Common myeloid progenitor, CD34-positive (primary cell): Measurements from ENCODE around the gene DEPDC5.

Source experiments
- CTCF ChIA-PET: fragments of 350-600 bp; sonication (Branson Sonifier 250); formaldehyde crosslinking; loops from one replicate; lab custom pipeline; 2021; ENCODE audit warnings: antibody characterized with exemption; lab: Charles Lee
- POLR2A ChIA-PET: fragments of 350-600 bp; sonication (Branson Sonifier 250); formaldehyde crosslinking; loops from one replicate; lab custom pipeline; 2021; ENCODE audit warnings: antibody characterized with exemption; lab: Charles Lee
- DNase-seq, 3 donors: peaks; one replicate each; pipeline versions ENCODE4 v3.0.0 to v3.0.0-alpha.2; 2013
- H3K27ac ChIP-seq, 2 experiments: 1 replicate in 1 of 2; 2 replicates in 1 of 2; pipeline ENCODE4 v1.7.0; 2013; ENCODE audit warnings: inconsistent platforms in 2 of 2, low read length in 2 of 2, mild to moderate bottlenecking in 2 of 2, low read depth in 1 of 2, moderate library complexity in 1 of 2; ENCODE audit not compliant: severe bottlenecking in 2 of 2, insufficient read depth in 1 of 2, poor library complexity in 1 of 2
- H3K27me3 ChIP-seq, 5 experiments: replicated peaks in 2 of 5; 1 replicate in 3 of 5; 2 replicates in 2 of 5; pipeline versions ENCODE4 v1.6.1 to v1.7.0; 2013; ENCODE audit warnings: low read length in 4 of 5, mild to moderate bottlenecking in 2 of 5, moderate library complexity in 2 of 5, inconsistent platforms in 1 of 5; ENCODE audit not compliant: insufficient read depth in 5 of 5, control insufficient read depth in 4 of 5
- H3K36me3 ChIP-seq, 4 experiments: 1 replicate in 2 of 4; 2 replicates in 2 of 4; pipeline versions ENCODE4 v1.6.1 to v1.7.0; 2013; ENCODE audit warnings: low read length in 3 of 4, control low read depth in 1 of 4, mild to moderate bottlenecking in 1 of 4; ENCODE audit not compliant: control insufficient read depth in 4 of 4, insufficient read depth in 4 of 4
- H3K4me1 ChIP-seq, 4 experiments: 1 replicate in 3 of 4; 2 replicates in 1 of 4; pipeline versions ENCODE4 v1.6.1 to v1.7.1; 2013; ENCODE audit warnings: low read length in 3 of 4, mild to moderate bottlenecking in 3 of 4, control low read depth in 1 of 4, inconsistent platforms in 1 of 4, moderate library complexity in 1 of 4; ENCODE audit not compliant: control insufficient read depth in 4 of 4, insufficient read depth in 4 of 4; ENCODE audit errors: control extremely low read depth in 1 of 4
- H3K4me3 ChIP-seq, 7 experiments: 1 replicate in 4 of 7; 2 replicates in 3 of 7; pipeline versions ENCODE4 v1.5.1 to v1.7.0; 2013; ENCODE audit warnings: mild to moderate bottlenecking in 7 of 7, low read length in 6 of 7, moderate library complexity in 6 of 7, inconsistent platforms in 2 of 7, low read depth in 2 of 7, control low read depth in 1 of 7; ENCODE audit not compliant: insufficient read depth in 4 of 7, control insufficient read depth in 1 of 7; ENCODE audit errors: extremely low read depth in 1 of 7
- H3K9me3 ChIP-seq, 5 experiments: 1 replicate in 4 of 5; 2 replicates in 1 of 5; pipeline versions ENCODE4 v1.6.1 to v1.7.1; 2013; ENCODE audit warnings: low read length in 4 of 5, mild to moderate bottlenecking in 2 of 5, inconsistent platforms in 1 of 5, low read depth in 1 of 5, moderate library complexity in 1 of 5; ENCODE audit not compliant: control insufficient read depth in 4 of 5, insufficient read depth in 2 of 5; ENCODE audit errors: control extremely low read depth in 1 of 5
- WGBS: methylation state at CpG from one replicate; pipeline ENCODE4 v1.1.5; 2013; ENCODE audit not compliant: insufficient coverage; 5-methylcytosine and 5-hydroxymethylcytosine counted together

DEPDC5 gene

GRCh38 chr22:31747441-31747840, 6.4 kb upstream of the DEPDC5 start:
- 100% methylated on average over 1 of the region's 4 CpGs for WGBS
- H3K36me3 ChIP-seq = peaks cover 0 to 16% (median 6%) of the 10 kb centered on the region in 4 experiments
- no peaks in the 10 kb centered on the region for H3K27me3 ChIP-seq
- H3K9me3 ChIP-seq = no peaks in the 10 kb centered on the region
- peaks cover 15 to 34% (median 26%) of the 10 kb centered on the region in 4 experiments for H3K4me1 ChIP-seq
- ChIA-PET CTCF (no interaction called here), POLR2A (no interaction called here)
- H3K27ac ChIP-seq = peak overlapping the region in 1 of 2 experiments; percentile 96
- no peak for DNase-seq
- H3K4me3 ChIP-seq = no peak overlapping the region

DNA sequence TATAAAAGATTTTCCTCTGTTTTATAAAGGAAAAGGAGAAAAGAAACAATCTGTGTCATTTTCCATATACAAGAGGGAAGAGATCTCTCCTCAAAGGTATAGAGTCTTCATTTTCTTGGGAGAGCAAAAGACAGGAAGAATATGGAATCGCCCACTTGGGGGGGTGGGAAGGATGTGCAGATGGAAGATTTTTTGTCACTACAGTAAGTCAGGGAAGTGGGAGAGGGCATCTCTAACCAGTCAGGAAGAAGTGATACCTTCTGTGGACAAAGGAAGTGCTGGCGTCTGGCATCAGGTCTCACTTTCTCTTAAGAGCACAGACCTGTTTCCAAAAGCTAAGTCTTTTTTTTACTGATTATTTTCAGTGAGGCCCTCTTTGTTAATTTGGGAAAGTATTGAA, 5.3 kb upstream of the DEPDC5 start:
- CTCF ChIA-PET = interaction anchor here (0.6 to 1.2 kb wide), 3 partner anchors 9 to 20 kb away, joined by 3 to 5 read pairs (median 3); no protein-coding TSS in a partner anchor
- H3K27me3 ChIP-seq = no peaks in the 10 kb centered on the region
- no peaks in the 10 kb centered on the region for H3K9me3 ChIP-seq
- H3K36me3 ChIP-seq = peaks cover 0 to 13% (median 4%) of the 10 kb centered on the region in 4 experiments
- DNase-seq = no peak
- 50% methylated on average over 2 of the region's 2 CpGs for WGBS
- peaks cover 15 to 44% (median 36%) of the 10 kb centered on the region in 4 experiments for H3K4me1 ChIP-seq
- H3K27ac ChIP-seq = peak overlapping the region in 1 of 2 experiments; percentile 96
- peak overlapping the region in 6 of 7 experiments; percentile 82 to 98 (median 94) for H3K4me3 ChIP-seq
- POLR2A ChIA-PET = no interaction called here

- CTCF ChIA-PET = interaction anchor here (1.2 kb wide), 1 partner anchor 11 kb away, joined by 3 read pairs; no protein-coding TSS in a partner anchor
- peaks cover 17 to 53% (median 45%) of the 10 kb centered on the region in 4 experiments for H3K4me1 ChIP-seq
- peak within 1 kb of the TSS; percentile 80 to 98 (median 94) for H3K4me3 ChIP-seq
- no peaks in the 10 kb centered on the region for H3K27me3 ChIP-seq
- peaks cover 0 to 13% (median 3%) of the 10 kb centered on the region in 4 experiments for H3K36me3 ChIP-seq
- DNase-seq = peak; percentile 96 to 98 (median 97)
- under 1% methylated on average over 57 of the region's 62 CpGs for WGBS
- H3K9me3 ChIP-seq = no peaks in the 10 kb centered on the region
- POLR2A ChIA-PET = no interaction called here
- peak within 1 kb of the TSS; percentile 92 to 96 for H3K27ac ChIP-seq
These were observed 4.0 kb upstream of the DEPDC5 start, which contains the start of gene PRR14L for GRCh38 chr22:31749636-31750364. Gene PRR14L, minus strand, starts transcription at chr22:31750132. Its CDS starts 11,272 bp downstream, at chr22:31738860.

DNA sequence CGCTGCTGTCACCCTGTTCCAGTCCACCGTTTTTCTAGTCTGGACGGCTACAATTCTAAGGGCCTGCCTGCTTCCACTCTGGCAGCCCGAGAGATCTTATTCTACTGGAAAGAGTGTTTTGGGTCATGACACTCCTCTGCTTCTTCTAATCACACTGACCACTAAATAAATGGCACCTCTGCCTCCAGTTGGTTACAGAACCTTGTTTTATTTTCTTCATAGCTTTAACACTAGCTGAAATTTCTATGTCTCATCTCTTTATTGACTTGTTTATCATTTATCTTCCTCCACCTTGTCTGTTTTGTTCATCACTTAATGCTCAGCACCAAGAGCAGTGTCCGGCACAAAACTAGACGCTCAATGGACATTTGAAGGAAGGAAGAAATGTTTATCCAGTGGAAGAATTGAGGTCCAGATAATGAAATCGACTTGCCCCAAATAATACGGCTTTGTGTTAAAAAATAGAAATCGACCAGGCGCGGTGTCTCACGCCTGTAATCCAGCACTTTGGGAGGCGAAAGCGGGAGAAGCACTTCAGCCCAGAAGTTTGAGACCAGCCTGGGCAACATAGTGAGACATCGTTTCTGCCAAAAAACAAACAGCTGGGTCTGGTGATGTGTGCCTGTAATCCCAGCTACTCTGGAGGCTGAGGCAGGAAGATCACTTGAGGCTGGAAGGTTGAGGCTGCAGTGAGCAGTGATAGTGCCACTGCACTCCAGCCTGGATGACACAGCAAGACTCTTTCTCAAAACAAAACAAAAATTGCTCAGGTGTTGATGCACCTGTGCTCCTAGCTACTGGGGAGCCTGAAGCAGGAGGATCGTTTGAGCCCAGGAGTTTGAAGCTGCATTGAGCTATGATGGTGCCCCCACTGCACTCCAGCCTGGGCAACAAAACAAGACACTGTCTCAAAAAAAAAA, 3.2 kb upstream of the DEPDC5 start:
- H3K4me1 ChIP-seq = peaks cover 18 to 60% (median 48%) of the 10 kb centered on the region in 4 experiments
- H3K36me3 ChIP-seq = peaks cover 0 to 13% (median 3%) of the 10 kb centered on the region in 4 experiments
- ChIA-PET CTCF (interaction anchor here (1.0 kb wide), 1 partner anchor 11 kb away, joined by 3 read pairs; no protein-coding TSS in a partner anchor), POLR2A (no interaction called here)
- H3K27me3 ChIP-seq = no peaks in the 10 kb centered on the region
- H3K27ac ChIP-seq = peak overlapping the region in 1 of 2 experiments; percentile 96
- no peaks in the 10 kb centered on the region for H3K9me3 ChIP-seq
- peak overlapping the region in 6 of 7 experiments; percentile 82 to 98 (median 94) for H3K4me3 ChIP-seq
- no peak for DNase-seq
- 75% methylated on average over 15 of the region's 16 CpGs for WGBS

GRCh38 chr22:31752096-31752847, 1.5 kb upstream of the DEPDC5 start:
- 85% methylated on average over 5 of the region's 7 CpGs for WGBS
- no peaks in the 10 kb centered on the region for H3K9me3 ChIP-seq
- DNase-seq = no peak
- ChIA-PET CTCF (interaction anchor here (0.6 to 1.3 kb wide), 2 partner anchors 14 to 87 kb away, joined by 3 read pairs; no protein-coding TSS in a partner anchor), POLR2A (interaction anchor here (0.6 kb wide), 1 partner anchor 75 kb away, joined by 3 read pairs; no protein-coding TSS in a partner anchor)
- no peaks in the 10 kb centered on the region for H3K27me3 ChIP-seq
- H3K27ac ChIP-seq = peak overlapping the region in 1 of 2 experiments; percentile 94
- H3K36me3 ChIP-seq = peaks cover 0 to 10% (median 3%) of the 10 kb centered on the region in 4 experiments
- H3K4me3 ChIP-seq = peak overlapping the region in 3 of 7 experiments; percentile 81 to 92 (median 88)
- H3K4me1 ChIP-seq = peaks cover 18 to 60% (median 48%) of the 10 kb centered on the region in 4 experiments

- peak overlapping the region; percentile 66 to 92 (median 81) for H3K4me3 ChIP-seq
- CTCF ChIA-PET = interaction anchor here (0.6 to 1.3 kb wide), 2 partner anchors 14 to 88 kb away, joined by 3 read pairs; no protein-coding TSS in a partner anchor
These were observed 700 bp upstream of the DEPDC5 start for GRCh38 chr22:31753005-31753633.

More at GRCh38 chr22:31753005-31753633, 700 bp upstream of the DEPDC5 start:
- Histone ChIP-seq H3K27me3 (no peaks in the 10 kb centered on the region), H3K4me1 (peaks cover 17 to 54% (median 43%) of the 10 kb centered on the region in 4 experiments), H3K27ac (peak overlapping the region; percentile 89 to 94), H3K36me3 (peaks cover 0 to 6% (median 2%) of the 10 kb centered on the region in 4 experiments), H3K9me3 (no peaks in the 10 kb centered on the region)
- DNase-seq = no peak
- POLR2A ChIA-PET = interaction anchor here (1.0 kb wide), 1 partner anchor 409 kb away, joined by 3 read pairs; no protein-coding TSS in a partner anchor
- 4% methylated on average over 20 of the region's 20 CpGs for WGBS
